Aortic smooth muscle cell (primary cell): ENCODE results near the gene POLR2E. TPM values are rescaled to one million over a fixed set of nuclear protein-coding genes. Genes with fewer than 3 reads are reported as not detected.

Experiments
- total RNA-seq: library from RNA; depleted of rRNA; stranded (reverse); fragments of >200 nt; gene quantifications from 2 replicates; pipeline ENCODE4 v1.2.3, GENCODE V29; 2014

POLR2E gene
- 88.9 and 116 TPM in 2 replicates for total RNA-seq

GRCh38 chr19:1094978-1095701 lies at the start of gene POLR2E:
Gene POLR2E, minus strand, starts transcription at chr19:1095375. Its CDS starts 60 bp downstream, at chr19:1095315.

GRCh38 chr19:1103708-1104310 lies 8.6 kb upstream of the POLR2E start, which contains the start of gene GPX4:
Gene GPX4, plus strand, starts transcription at chr19:1103994. Its CDS starts 50 bp downstream, at chr19:1104044.

GRCh38 chr19:1066748-1067340 lies 28.3 kb downstream of the POLR2E start, which contains the start of gene ARHGAP45:
Gene ARHGAP45, plus strand, starts transcription at chr19:1067167. Its CDS starts 239 bp downstream, at chr19:1067406.

GRCh38 chr19:1039646-1040475 lies 55.3 kb downstream of the POLR2E start, which contains the start of gene ABCA7:
Gene ABCA7, plus strand, starts transcription at chr19:1040107. Its CDS starts 1,255 bp downstream, at chr19:1041362.

Other genes with a start within 250 kb of the POLR2E start
- 0.12 and 0.26 TPM in 2 replicates for gene ELANE, start 243.1 kb downstream of the POLR2E start, total RNA-seq
- 0.19 and 0.79 TPM in 2 replicates for gene CFD, start 235.7 kb downstream of the POLR2E start, total RNA-seq
- gene MED16, start 202.2 kb downstream of the POLR2E start, total RNA-seq, result 20.1 and 23.5 TPM in 2 replicates
- not detected in 2 replicates for gene RNU6-9, start 201.9 kb downstream of the POLR2E start, total RNA-seq
- 15.2 and 17.6 TPM in 2 replicates for gene R3HDM4, start 182.2 kb downstream of the POLR2E start, total RNA-seq
- not detected in 2 replicates for gene KISS1R, start 178.0 kb downstream of the POLR2E start, total RNA-seq
- 6.0 and 6.1 TPM in 2 replicates for gene ARID3A, start 169.3 kb downstream of the POLR2E start, total RNA-seq
- gene WDR18, start 111.0 kb downstream of the POLR2E start, total RNA-seq, result 36.9 and 49.3 TPM in 2 replicates
- 0.06 TPM in 1 of 2 replicates, not detected in the other for gene GRIN3B, start 95.0 kb downstream of the POLR2E start, total RNA-seq
- 41.5 and 49.9 TPM in 2 replicates for gene TMEM259, start 74.3 kb downstream of the POLR2E start, total RNA-seq
- gene RNU6-2, start 73.9 kb downstream of the POLR2E start, total RNA-seq, result not detected in 2 replicates
- 64.7 and 87.6 TPM in 2 replicates for gene CNN2, start 68.8 kb downstream of the POLR2E start, total RNA-seq
- 3.7 and 4.2 TPM in 2 replicates for gene ABCA7, start 55.3 kb downstream of the POLR2E start, total RNA-seq
- gene ARHGAP45, start 28.2 kb downstream of the POLR2E start, total RNA-seq, result 1.5 TPM in 2 replicates
- 349 and 358 TPM in 2 replicates for gene GPX4, start 8.6 kb upstream of the POLR2E start, total RNA-seq
- gene SBNO2, start 78.9 kb upstream of the POLR2E start, total RNA-seq, result 58.7 and 59.8 TPM in 2 replicates
- gene STK11, start 110.4 kb upstream of the POLR2E start, total RNA-seq, result 86.9 and 97.9 TPM in 2 replicates
- gene CBARP, start 142.6 kb upstream of the POLR2E start, total RNA-seq, result 1.2 and 2.8 TPM in 2 replicates
- 40.4 and 41.0 TPM in 2 replicates for gene ATP5F1D, start 146.4 kb upstream of the POLR2E start, total RNA-seq
- 22.5 and 26.9 TPM in 2 replicates for gene MIDN, start 153.2 kb upstream of the POLR2E start, total RNA-seq
- 332 and 349 TPM in 2 replicates for gene CIRBP, start 174.0 kb upstream of the POLR2E start, total RNA-seq
- 18.6 and 19.3 TPM in 2 replicates for gene FAM174C, start 180.2 kb upstream of the POLR2E start, total RNA-seq
- not detected in 2 replicates for gene EFNA2, start 190.5 kb upstream of the POLR2E start, total RNA-seq